Measurements from ENCODE around the gene PELI2.

- TF ChIP-seq CTCF (IDR thresholded peaks at IDR 0.05) (no peak), PRRX2 (CRISPR knock-in tag; IDR thresholded peaks at IDR 0.05) (no peak), TEAD4 (CRISPR knock-in tag; IDR thresholded peaks at IDR 0.05) (no peak), MXD4 (CRISPR knock-in tag; IDR thresholded peaks at IDR 0.05; ENCODE audit: borderline replicate concordance) (no peak), USF2 (CRISPR knock-in tag; IDR thresholded peaks at IDR 0.05) (no peak), IRF1 (CRISPR knock-in tag; IDR thresholded peaks at IDR 0.05) (no peak), TCF7 (CRISPR knock-in tag; IDR thresholded peaks at IDR 0.05; ENCODE audit: low read depth) (no peak), JUN (CRISPR knock-in tag; IDR thresholded peaks at IDR 0.05) (no peak), ZNF281 (CRISPR knock-in tag; IDR thresholded peaks at IDR 0.05) (no peak), FOXP4 (CRISPR knock-in tag; IDR thresholded peaks at IDR 0.05) (no peak), ELF4 (CRISPR knock-in tag; IDR thresholded peaks at IDR 0.05; ENCODE audit: low read depth) (no peak), GABPB1 (CRISPR knock-in tag; IDR thresholded peaks at IDR 0.05) (no peak), ATF2 (CRISPR knock-in tag; IDR thresholded peaks at IDR 0.05; ENCODE audit: borderline replicate concordance, low read depth) (no peak)
Measured at GRCh38 chr14:56098021-56098420, 20.2 kb upstream of the PELI2 start.

Data from WTC11 (cell line).